CD4-positive, alpha-beta T cell (primary cell): ENCODE measurements around the gene ASTN2. TPM values are rescaled to one million over a fixed set of nuclear protein-coding genes. Genes with fewer than 3 reads are reported as not detected.
"Not testable (repeated sequence)": the region's sequence is repeated elsewhere in the genome, so short reads cannot be mapped to it uniquely, and the experiment has no call there.

Source experiments
- ATAC-seq: fragments of 200-7000 bp; cut with Tn5 transposase; one replicate; pipeline ENCODE4 v1.10.0; 2022; ENCODE audit warnings: mild to moderate bottlenecking; ENCODE audit not compliant: poor library complexity
- CTCF ChIA-PET: fragments of 350-600 bp; sonication (Branson Sonifier 250); formaldehyde crosslinking; loops from one replicate; lab custom pipeline; 2021; ENCODE audit warnings: antibody characterized with exemption, inconsistent platforms; lab: Charles Lee
- POLR2A ChIA-PET: fragments of 350-600 bp; sonication (Branson Sonifier 250); formaldehyde crosslinking; loops from one replicate; lab custom pipeline; 2021; ENCODE audit warnings: antibody characterized with exemption, inconsistent platforms; lab: Charles Lee
- DNase-seq, 14 experiments: peaks; one replicate each; pipeline ENCODE4 v3.0.0-alpha.2; 2013 to 2020; ENCODE audit warnings: mixed read lengths in 2 of 14
- H3K27ac ChIP-seq, 2 donors: one replicate each; pipeline versions ENCODE4 v1.5.1 to v1.7.0; 2013; ENCODE audit warnings: low read length in 2 of 2, low read depth in 1 of 2, mild to moderate bottlenecking in 1 of 2
- H3K27me3 ChIP-seq, 2 experiments: 1 replicate in 1 of 2; 2 replicates in 1 of 2; pipeline versions ENCODE4 v1.6.1 to v1.7.0; 2013; ENCODE audit warnings: low read length in 2 of 2, control low read depth in 1 of 2, mild to moderate bottlenecking in 1 of 2, moderate library complexity in 1 of 2; ENCODE audit not compliant: insufficient read depth in 2 of 2, control insufficient read depth in 1 of 2
- H3K36me3 ChIP-seq: one replicate; pipeline ENCODE4 v1.6.1; 2013; ENCODE audit warnings: low read length, control low read depth; ENCODE audit not compliant: insufficient read depth
- H3K4me1 ChIP-seq: one replicate; pipeline ENCODE4 v1.6.1; 2013; ENCODE audit warnings: low read length, control low read depth; ENCODE audit not compliant: insufficient read depth
- H3K4me3 ChIP-seq: one replicate; pipeline ENCODE4 v1.5.1; 2013; ENCODE audit warnings: mild to moderate bottlenecking, low read length, moderate library complexity
- H3K9me3 ChIP-seq, 2 experiments: 1 replicate in 1 of 2; 2 replicates in 1 of 2; pipeline versions ENCODE4 v1.6.1 to v1.7.0; 2013; ENCODE audit warnings: low read length in 2 of 2, mild to moderate bottlenecking in 2 of 2, control low read depth in 1 of 2, moderate library complexity in 1 of 2; ENCODE audit not compliant: control insufficient read depth in 1 of 2, insufficient read depth in 1 of 2
- H3K27ac Mint-ChIP-seq: one replicate; pipeline ENCODE4 v1.8.0; 2020; ENCODE audit warnings: mixed read lengths
- H3K27me3 Mint-ChIP-seq: one replicate; pipeline ENCODE4 v1.8.0; 2021; ENCODE audit warnings: mixed read lengths
- H3K36me3 Mint-ChIP-seq: one replicate; pipeline ENCODE4 v1.8.0; 2021; ENCODE audit warnings: low read depth, mixed read lengths
- H3K4me1 Mint-ChIP-seq: one replicate; pipeline ENCODE4 v1.8.0; 2021; ENCODE audit warnings: low read depth, mixed read lengths
- H3K4me3 Mint-ChIP-seq: one replicate; pipeline ENCODE4 v1.8.0; 2020; ENCODE audit warnings: mild to moderate bottlenecking, mixed read lengths
- H3K9me3 Mint-ChIP-seq: one replicate; pipeline ENCODE4 v1.8.0; 2020; ENCODE audit warnings: mixed read lengths
- CTCF ChIP-seq: fragments of 200-600 bp; IDR thresholded peaks from one replicate; pipeline ENCODE4 v1.8.0; 2022; ENCODE audit warnings: antibody characterized with exemption, mild to moderate bottlenecking
- intact Hi-C, 2 experiments: fragments of 100-400 bp; cut with DNase I in 1 of 2; cut with micrococcal nuclease in 1 of 2; formaldehyde crosslinking; loops; one replicate each; pipeline versions ENCODE4 v1.15.1 to v1.9.0; 2023 to 2025; cut with DNase I, micrococcal nuclease
- total RNA-seq, 174 experiments: library from RNA in 2 of 174; stranded (reverse) in 2 of 174; gene quantifications; one replicate each; pipeline ENCODE4 v1.2.3 and lab custom pipeline; 2021 to 2026

The ASTN2 gene
- total RNA-seq, 2 experiments from 2014 or later, result 2.3 to 2.4 TPM

GRCh38 chr9:116900543-116900942 is 514.3 kb downstream of the ASTN2 start:
- Mint-ChIP-seq H3K27me3 (no peaks in the 10 kb centered on the region), H3K9me3 (peaks cover 6% of the 10 kb centered on the region), H3K36me3 (no peaks in the 10 kb centered on the region), H3K4me1 (no peaks in the 10 kb centered on the region), H3K4me3 (no peak overlapping the region), H3K27ac (no peak overlapping the region)
- H3K4me3 ChIP-seq, result no peak overlapping the region
- no peaks in the 10 kb centered on the region for H3K36me3 ChIP-seq
- H3K4me1 ChIP-seq, result no peaks in the 10 kb centered on the region
- intact Hi-C loops, result no loop called here
- H3K9me3 ChIP-seq, result peaks cover 0 to 3% of the 10 kb centered on the region in 2 experiments
- CTCF ChIA-PET, result no interaction called here
- DNase-seq (no peak), ATAC-seq (no peak)
- TF ChIP-seq CTCF, result no peak
- no peak overlapping the region for H3K27ac ChIP-seq
- no peaks in the 10 kb centered on the region for H3K27me3 ChIP-seq
- POLR2A ChIA-PET, result no interaction called here

GRCh38 chr9:116900007-116900367 is 514.9 kb downstream of the ASTN2 start:
- no peaks in the 10 kb centered on the region for H3K4me1 ChIP-seq
- intact Hi-C loops, result no loop called here
- H3K9me3 ChIP-seq, result peaks cover 0 to 3% of the 10 kb centered on the region in 2 experiments
- ATAC-seq (no peak), DNase-seq (no peak)
- H3K27ac Mint-ChIP-seq, result no peak overlapping the region
- no peaks in the 10 kb centered on the region for H3K27me3 ChIP-seq
- no peaks in the 10 kb centered on the region for H3K36me3 Mint-ChIP-seq
- no peaks in the 10 kb centered on the region for H3K27me3 Mint-ChIP-seq
- no peak overlapping the region for H3K4me3 Mint-ChIP-seq
- H3K27ac ChIP-seq, result no peak overlapping the region
- H3K9me3 Mint-ChIP-seq, result peaks cover 6% of the 10 kb centered on the region
- no peak for TF ChIP-seq CTCF
- H3K36me3 ChIP-seq, result no peaks in the 10 kb centered on the region
- no peak overlapping the region for H3K4me3 ChIP-seq
- ChIA-PET POLR2A (no interaction called here), CTCF (no interaction called here)
- no peaks in the 10 kb centered on the region for H3K4me1 Mint-ChIP-seq

- peaks cover 6% of the 10 kb centered on the region for H3K9me3 Mint-ChIP-seq
- ATAC-seq (no peak), DNase-seq (no peak)
- no peak overlapping the region for H3K27ac Mint-ChIP-seq
- Histone ChIP-seq H3K27ac (no peak overlapping the region), H3K9me3 (peaks cover 0 to 3% of the 10 kb centered on the region in 2 experiments), H3K27me3 (no peaks in the 10 kb centered on the region), H3K36me3 (no peaks in the 10 kb centered on the region), H3K4me3 (no peak overlapping the region), H3K4me1 (no peaks in the 10 kb centered on the region)
- H3K4me1 Mint-ChIP-seq, result no peaks in the 10 kb centered on the region
- H3K4me3 Mint-ChIP-seq, result no peak overlapping the region
- POLR2A ChIA-PET, result no interaction called here
- no peaks in the 10 kb centered on the region for H3K27me3 Mint-ChIP-seq
- intact Hi-C loops, result no loop called here
- H3K36me3 Mint-ChIP-seq, result no peaks in the 10 kb centered on the region
- TF ChIP-seq CTCF, result no peak
- CTCF ChIA-PET, result no interaction called here
Observed at GRCh38 chr9:116899337-116900006, 515.4 kb downstream of the ASTN2 start.

GRCh38 chr9:116898131-116898530 is 516.7 kb downstream of the ASTN2 start:
- H3K27ac Mint-ChIP-seq, H3K27ac ChIP-seq, H3K4me3 ChIP-seq, POLR2A ChIA-PET, CTCF ChIA-PET, H3K4me3 Mint-ChIP-seq, DNase-seq, H3K9me3 ChIP-seq, H3K36me3 Mint-ChIP-seq, H3K9me3 Mint-ChIP-seq, intact Hi-C loops, ATAC-seq, H3K4me1 Mint-ChIP-seq, H3K36me3 ChIP-seq, H3K27me3 ChIP-seq, H3K27me3 Mint-ChIP-seq, H3K4me1 ChIP-seq: not testable (repeated sequence)
